Upper lobe of right lung (tissue), 1 donor: ENCODE data around the gene KCNJ1. TPM values are rescaled to one million over a fixed set of nuclear protein-coding genes. Genes with fewer than 3 reads are reported as not detected.

ENCODE experiments used
- ATAC-seq: fragments of 200-7000 bp; cut with Tn5 transposase; one replicate; pipeline ENCODE4 v1.9.1; 2020; ENCODE audit warnings: mild to moderate bottlenecking, moderate library complexity
- DNase-seq: peaks from one replicate; pipeline ENCODE4 v3.0.0-alpha.2; 2020
- H3K27ac ChIP-seq: fragments of 200-600 bp; one replicate; pipeline ENCODE4 v1.8.0; 2022
- H3K27me3 ChIP-seq: fragments of 200-600 bp; one replicate; pipeline ENCODE4 v1.8.0; 2022; ENCODE audit warnings: mild to moderate bottlenecking
- H3K36me3 ChIP-seq: fragments of 200-600 bp; one replicate; pipeline ENCODE4 v1.8.0; 2022
- H3K4me1 ChIP-seq: fragments of 200-600 bp; one replicate; pipeline ENCODE4 v1.8.0; 2022
- H3K4me3 ChIP-seq: fragments of 200-600 bp; one replicate; pipeline ENCODE4 v1.8.0; 2022; ENCODE audit warnings: mild to moderate bottlenecking
- H3K9me3 ChIP-seq: fragments of 200-600 bp; one replicate; pipeline ENCODE4 v1.8.0; 2022
- intact Hi-C: fragments of 100-400 bp; cut with DNase I; formaldehyde crosslinking; loops from one replicate; pipeline ENCODE4 v1.11.0; 2022
- total RNA-seq: library from RNA; stranded (reverse); fragmentation: NEBNext Ultra II Directional; extraction: Animal tissue kit (Norgen Biotek cat#: 25700); gene quantifications from one replicate; pipeline ENCODE4 v1.2.1, GENCODE V29; 2021
- TF ChIP-seq, protein P1 (sequence below): fragments of 200-600 bp; IDR thresholded peaks from one replicate; pipeline ENCODE4 v1.8.0; 2022; ENCODE audit warnings: antibody characterized with exemption
- donor health status: DM: no; HTN: yes; CAD: no; lungs with severe emphysema.

KCNJ1 gene
- total RNA-seq, 1 donor from 2014 or later = 0.23 TPM

DNA sequence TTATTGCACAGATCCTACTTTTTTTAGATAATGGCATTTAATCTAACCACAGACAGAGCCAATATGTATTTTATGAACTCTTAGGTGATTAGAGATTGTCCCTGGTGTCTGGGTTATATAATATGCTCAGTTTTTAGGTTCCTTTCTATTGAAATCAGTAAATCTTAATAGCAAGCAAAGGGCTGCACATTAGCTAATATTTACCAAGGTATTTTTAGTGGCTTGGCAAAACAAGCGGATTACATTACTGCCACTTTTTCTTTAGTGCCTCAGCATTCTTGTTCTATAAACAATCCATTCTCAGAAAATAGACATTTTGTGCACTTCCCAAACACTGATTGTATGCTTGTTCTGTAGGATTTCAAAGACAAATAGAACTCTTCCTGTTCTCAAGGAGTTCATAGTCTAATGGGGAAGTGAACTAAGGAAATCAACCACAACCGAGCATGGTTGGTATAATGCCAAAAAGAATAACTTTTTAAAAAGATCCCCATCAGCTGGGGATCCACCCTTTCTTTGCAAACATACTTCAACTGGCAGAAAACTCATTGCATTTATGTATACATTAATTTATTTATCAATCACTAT is 23.8 kb downstream of the KCNJ1 start:
- H3K27me3 ChIP-seq = no peaks in the 10 kb centered on the region
- no peak for ATAC-seq
- H3K36me3 ChIP-seq = no peaks in the 10 kb centered on the region
- no peak overlapping the region for H3K4me3 ChIP-seq
- no peak for DNase-seq
- TF ChIP-seq, protein P1, sequence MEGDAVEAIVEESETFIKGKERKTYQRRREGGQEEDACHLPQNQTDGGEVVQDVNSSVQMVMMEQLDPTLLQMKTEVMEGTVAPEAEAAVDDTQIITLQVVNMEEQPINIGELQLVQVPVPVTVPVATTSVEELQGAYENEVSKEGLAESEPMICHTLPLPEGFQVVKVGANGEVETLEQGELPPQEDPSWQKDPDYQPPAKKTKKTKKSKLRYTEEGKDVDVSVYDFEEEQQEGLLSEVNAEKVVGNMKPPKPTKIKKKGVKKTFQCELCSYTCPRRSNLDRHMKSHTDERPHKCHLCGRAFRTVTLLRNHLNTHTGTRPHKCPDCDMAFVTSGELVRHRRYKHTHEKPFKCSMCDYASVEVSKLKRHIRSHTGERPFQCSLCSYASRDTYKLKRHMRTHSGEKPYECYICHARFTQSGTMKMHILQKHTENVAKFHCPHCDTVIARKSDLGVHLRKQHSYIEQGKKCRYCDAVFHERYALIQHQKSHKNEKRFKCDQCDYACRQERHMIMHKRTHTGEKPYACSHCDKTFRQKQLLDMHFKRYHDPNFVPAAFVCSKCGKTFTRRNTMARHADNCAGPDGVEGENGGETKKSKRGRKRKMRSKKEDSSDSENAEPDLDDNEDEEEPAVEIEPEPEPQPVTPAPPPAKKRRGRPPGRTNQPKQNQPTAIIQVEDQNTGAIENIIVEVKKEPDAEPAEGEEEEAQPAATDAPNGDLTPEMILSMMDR = no peak
- H3K4me1 ChIP-seq = peaks cover 14% of the 10 kb centered on the region
- intact Hi-C loops = no loop called here
- no peaks in the 10 kb centered on the region for H3K9me3 ChIP-seq
- no peak overlapping the region for H3K27ac ChIP-seq

DNA sequence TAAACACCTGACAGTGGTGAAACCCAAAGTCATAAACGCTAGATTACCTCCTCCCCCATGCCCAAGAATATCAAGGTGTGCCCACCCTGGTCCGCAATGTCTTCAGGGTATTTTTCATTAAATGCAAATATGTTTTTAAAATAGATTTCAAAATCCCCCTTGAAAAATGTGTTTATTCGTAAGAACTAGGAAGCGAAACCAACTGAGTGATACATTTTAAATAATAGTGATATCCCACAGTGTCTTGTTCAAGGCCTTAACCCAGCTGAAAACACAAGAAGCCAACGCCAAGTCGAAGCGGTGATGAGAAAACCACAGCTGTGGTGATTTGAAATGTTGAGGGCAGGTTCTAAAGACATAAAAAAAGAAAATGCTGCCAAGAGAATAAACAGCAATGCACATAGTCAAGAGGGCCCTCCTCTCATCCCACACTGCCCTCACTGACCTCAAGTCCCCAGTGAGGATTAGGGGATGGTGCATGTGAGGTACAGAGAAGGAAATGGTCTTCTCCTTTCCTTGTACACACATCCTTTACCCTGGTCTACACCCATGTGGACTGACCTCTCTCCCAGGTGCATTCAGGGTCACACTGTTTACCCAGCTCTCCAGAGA is 25.5 kb downstream of the KCNJ1 start:
- no peaks in the 10 kb centered on the region for H3K9me3 ChIP-seq
- DNase-seq (no peak), ATAC-seq (no peak)
- no peaks in the 10 kb centered on the region for H3K36me3 ChIP-seq
- TF ChIP-seq, protein P1 = no peak
- no peak overlapping the region for H3K4me3 ChIP-seq
- no peaks in the 10 kb centered on the region for H3K27me3 ChIP-seq
- intact Hi-C loops = no loop called here
- no peak overlapping the region for H3K27ac ChIP-seq
- H3K4me1 ChIP-seq = peaks cover 21% of the 10 kb centered on the region

DNA sequence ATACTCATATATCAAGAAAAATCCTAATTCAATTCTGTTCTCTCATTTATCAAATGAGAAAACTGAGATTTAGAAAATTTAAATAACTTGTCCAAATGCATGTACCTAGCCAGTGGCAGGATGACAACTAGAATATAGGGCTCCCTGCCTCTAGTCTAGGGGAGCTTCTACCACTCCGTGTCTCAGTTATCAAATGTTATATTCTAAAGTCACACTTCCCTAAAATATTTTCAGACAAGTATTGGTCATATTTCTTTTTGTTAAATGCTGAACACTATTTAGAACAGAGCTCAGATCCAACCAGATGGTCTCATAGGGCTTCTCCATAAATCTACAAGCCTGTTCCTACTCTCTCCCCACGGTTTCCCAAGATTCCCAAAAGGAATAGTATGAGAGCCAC is 26.3 kb downstream of the KCNJ1 start:
- H3K4me1 ChIP-seq = peaks cover 21% of the 10 kb centered on the region
- ATAC-seq = no peak

DNA sequence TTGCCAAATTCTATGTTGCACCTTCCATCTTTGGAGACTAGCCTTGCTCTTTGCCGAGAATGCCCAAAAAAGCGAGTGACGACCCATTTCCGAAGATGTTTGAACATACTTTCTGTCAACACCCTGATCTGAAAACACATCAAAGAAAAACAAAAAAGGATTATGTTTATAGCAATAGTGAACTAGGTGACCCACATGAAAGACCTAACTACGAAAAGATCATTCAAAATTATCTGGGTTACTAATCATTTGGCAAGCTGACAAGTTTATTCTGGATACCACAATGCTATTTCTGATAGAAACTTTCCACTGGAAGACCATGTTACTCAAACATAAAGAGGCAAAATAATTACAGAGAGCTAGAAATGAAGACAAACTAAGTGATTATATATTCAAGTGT is 27.0 kb downstream of the KCNJ1 start:
- TF ChIP-seq, protein P1 = no peak
- Histone ChIP-seq H3K9me3 (no peaks in the 10 kb centered on the region), H3K4me3 (no peak overlapping the region), H3K27me3 (no peaks in the 10 kb centered on the region), H3K36me3 (no peaks in the 10 kb centered on the region), H3K4me1 (peaks cover 23% of the 10 kb centered on the region), H3K27ac (no peak overlapping the region)
- intact Hi-C loops = no loop called here
- DNase-seq (no peak), ATAC-seq (no peak)

More for the DNA sequence above, 26.3 kb downstream of the KCNJ1 start:
- no peak for DNase-seq
- TF ChIP-seq, protein P1 = no peak
- intact Hi-C loops = no loop called here
- no peak overlapping the region for H3K4me3 ChIP-seq
- no peak overlapping the region for H3K27ac ChIP-seq
- H3K27me3 ChIP-seq = no peaks in the 10 kb centered on the region
- no peaks in the 10 kb centered on the region for H3K9me3 ChIP-seq
- no peaks in the 10 kb centered on the region for H3K36me3 ChIP-seq

DNA sequence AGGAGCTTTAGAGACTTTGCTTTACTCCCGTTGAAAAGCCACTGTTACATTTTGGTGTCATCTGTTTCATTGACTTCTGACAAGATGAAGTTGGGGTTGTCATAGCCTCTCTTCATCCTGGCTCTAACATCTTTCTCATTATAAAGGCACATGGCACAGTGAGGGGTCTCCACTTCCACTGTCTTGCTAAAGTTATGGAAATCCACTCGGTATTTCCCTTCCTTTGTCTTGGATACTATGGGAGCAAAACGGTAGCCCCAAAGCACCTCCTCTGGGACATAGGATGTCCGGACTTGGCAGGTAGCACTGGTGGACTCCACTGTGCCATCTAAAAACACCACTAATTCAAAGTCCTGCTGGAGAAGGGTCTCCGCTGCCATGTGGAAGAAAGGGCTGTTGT is 28.0 kb downstream of the KCNJ1 start:
- Histone ChIP-seq H3K9me3 (no peaks in the 10 kb centered on the region), H3K27me3 (no peaks in the 10 kb centered on the region), H3K36me3 (no peaks in the 10 kb centered on the region), H3K27ac (no peak overlapping the region), H3K4me1 (peaks cover 22% of the 10 kb centered on the region), H3K4me3 (no peak overlapping the region)
- ATAC-seq (no peak), DNase-seq (no peak)
- intact Hi-C loops = loop anchor here (10.0 kb wide), 1 partner anchor 214 kb away; no protein-coding TSS in a partner anchor
- TF ChIP-seq, protein P1 = no peak
